WI38 (cell line): Measurements from ENCODE around the gene TMTC2.

ENCODE experiments used
- H3K4me3 ChIP-seq: 2 replicates; pipeline ENCODE4 v1.5.1; 2011; ENCODE audit warnings: low read depth, mild to moderate bottlenecking, control low read depth, low read length
- CTCF ChIP-seq: IDR thresholded peaks from 2 replicates; pipeline ENCODE4 v1.5.1; 2012; ENCODE audit warnings: low read depth, mild to moderate bottlenecking, control low read depth, low read length

The TMTC2 gene

GRCh38 chr12:82665142-82665923 lies 21.4 kb upstream of the TMTC2 start:
- no peak overlapping the region for H3K4me3 ChIP-seq
- TF ChIP-seq CTCF: no peak

- no peak overlapping the region for H3K4me3 ChIP-seq
- TF ChIP-seq CTCF: no peak
Measured at GRCh38 chr12:82666830-82667229, 19.9 kb upstream of the TMTC2 start.

- H3K4me3 ChIP-seq: no peak overlapping the region
- TF ChIP-seq CTCF: no peak
Measured at GRCh38 chr12:82671673-82672195, 15.0 kb upstream of the TMTC2 start.

GRCh38 chr12:82672811-82673495 lies 13.8 kb upstream of the TMTC2 start:
- no peak overlapping the region for H3K4me3 ChIP-seq
- TF ChIP-seq CTCF: no peak

- TF ChIP-seq CTCF: no peak
- H3K4me3 ChIP-seq: no peak overlapping the region
Measured at GRCh38 chr12:82673698-82674097, 13.0 kb upstream of the TMTC2 start.

- no peak overlapping the region for H3K4me3 ChIP-seq
- TF ChIP-seq CTCF: no peak
Measured at GRCh38 chr12:82675246-82675645, 11.5 kb upstream of the TMTC2 start.

- no peak overlapping the region for H3K4me3 ChIP-seq
Measured at GRCh38 chr12:82682326-82682725, 4.4 kb upstream of the TMTC2 start.

More at GRCh38 chr12:82682326-82682725, 4.4 kb upstream of the TMTC2 start:
- TF ChIP-seq CTCF: no peak
